ENCODE measurements around the gene LYPD6B.

LYPD6B gene

GRCh38 chr2:149112713-149113112 is 74.2 kb downstream of the LYPD6B start:
- FAIRE-seq = no peak
- TF ChIP-seq POLR2A (IDR thresholded peaks at IDR 0.05; ENCODE audit: low read depth, low read length) = no peak
- no peak for DNase-seq (ENCODE audit: insufficient read length, low spot score)

DNA sequence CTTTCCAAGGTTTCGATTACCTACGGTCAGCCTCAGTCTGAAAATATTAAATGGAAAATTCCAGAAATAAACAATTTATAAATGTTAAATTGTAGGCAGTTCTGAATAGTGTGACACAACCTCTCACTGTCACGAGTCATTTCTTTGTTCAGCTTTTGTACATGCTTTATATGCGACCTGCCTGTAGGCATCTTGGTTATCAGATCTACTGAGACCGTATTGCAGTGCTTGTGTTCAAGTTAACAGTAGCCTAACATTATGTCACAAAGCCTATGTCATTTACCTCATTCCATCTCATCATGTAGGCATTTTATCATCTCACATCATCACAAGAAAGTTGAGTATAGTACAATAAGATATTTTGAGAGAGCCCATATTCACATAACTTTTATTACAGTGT is 77.3 kb downstream of the LYPD6B start:
- FAIRE-seq = no peak
- no peak for DNase-seq (ENCODE audit: insufficient read length, low spot score)
- no peak for TF ChIP-seq POLR2A (IDR thresholded peaks at IDR 0.05; ENCODE audit: low read depth, low read length)

DNA sequence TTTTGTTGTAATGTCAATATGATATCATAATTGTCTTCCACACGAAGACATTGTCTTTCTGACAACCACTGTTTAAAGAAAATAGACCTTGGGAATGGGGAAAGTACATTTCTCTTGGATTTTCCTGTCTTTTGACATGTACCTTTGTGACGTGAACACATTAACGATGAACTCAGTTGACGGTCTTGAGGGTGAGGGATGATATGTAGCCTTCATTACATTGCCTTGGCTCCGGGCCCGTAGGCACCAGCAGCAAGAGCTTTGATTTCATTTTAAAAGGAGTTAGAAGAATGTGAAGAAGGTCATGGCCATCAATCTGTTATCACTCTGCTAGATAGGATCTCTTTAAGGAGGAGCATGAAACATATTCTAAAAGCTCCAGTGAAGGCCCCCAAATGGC is 80.9 kb downstream of the LYPD6B start:
- TF ChIP-seq POLR2A (IDR thresholded peaks at IDR 0.05; ENCODE audit: low read depth, low read length) = no peak
- DNase-seq (ENCODE audit: insufficient read length, low spot score) (no peak), FAIRE-seq (no peak)

DNA sequence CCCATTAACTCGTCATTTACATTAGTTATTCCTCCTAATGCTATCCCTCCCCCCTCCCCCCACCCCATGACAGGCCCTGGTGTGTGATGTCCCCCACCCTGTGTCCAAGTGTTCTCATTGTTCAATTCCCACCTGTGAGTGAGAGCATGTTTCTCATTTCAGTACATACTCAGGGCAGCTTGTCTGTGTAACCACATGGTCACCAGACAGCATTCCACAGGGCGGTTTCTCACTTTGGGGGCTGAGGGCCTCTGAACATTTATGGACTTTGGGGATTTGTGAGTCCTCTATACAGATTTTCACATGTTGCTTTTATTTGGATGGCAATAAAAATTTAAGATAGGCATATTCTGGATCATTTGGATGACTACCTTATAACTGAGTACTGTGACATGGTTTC is 84.0 kb downstream of the LYPD6B start:
- DNase-seq (ENCODE audit: insufficient read length, low spot score) (no peak), FAIRE-seq (no peak)
- TF ChIP-seq POLR2A (IDR thresholded peaks at IDR 0.05; ENCODE audit: low read depth, low read length) = no peak

GRCh38 chr2:149125031-149125725 is 86.7 kb downstream of the LYPD6B start:
- TF ChIP-seq POLR2A (IDR thresholded peaks at IDR 0.05; ENCODE audit: low read depth, low read length) = no peak
- DNase-seq (ENCODE audit: insufficient read length, low spot score) = no peak
- FAIRE-seq = no peak

DNA sequence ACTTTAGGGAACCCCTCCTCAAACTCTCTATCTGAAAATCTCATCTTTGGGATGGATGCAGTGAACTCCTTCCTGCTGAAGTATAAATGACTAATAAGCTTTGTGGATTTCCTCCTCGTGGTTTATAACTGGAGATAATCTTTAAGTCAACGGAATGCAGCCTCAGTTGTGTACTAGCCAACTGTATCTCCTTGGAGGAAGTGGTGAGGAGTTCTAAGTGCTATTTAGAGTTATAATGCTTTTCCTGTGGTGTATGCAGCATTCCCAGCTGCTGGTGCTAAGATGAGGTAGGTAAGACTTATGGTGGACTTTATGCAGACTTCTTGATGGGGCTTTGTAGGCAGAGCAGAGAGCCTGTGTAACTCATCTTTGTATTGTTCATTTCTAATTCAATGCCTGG is 90.9 kb downstream of the LYPD6B start:
- DNase-seq (ENCODE audit: insufficient read length, low spot score) (no peak), FAIRE-seq (no peak)
- no peak for TF ChIP-seq POLR2A (IDR thresholded peaks at IDR 0.05; ENCODE audit: low read depth, low read length)

- TF ChIP-seq POLR2A (IDR thresholded peaks at IDR 0.05; ENCODE audit: low read depth, low read length) = no peak
- DNase-seq (ENCODE audit: insufficient read length, low spot score) = no peak
- no peak for FAIRE-seq
These were observed 93.8 kb downstream of the LYPD6B start for GRCh38 chr2:149132339-149132738.

GRCh38 chr2:149132901-149133300 is 94.4 kb downstream of the LYPD6B start:
- TF ChIP-seq POLR2A (IDR thresholded peaks at IDR 0.05; ENCODE audit: low read depth, low read length) = no peak
- FAIRE-seq (no peak), DNase-seq (ENCODE audit: insufficient read length, low spot score) (no peak)

DNA sequence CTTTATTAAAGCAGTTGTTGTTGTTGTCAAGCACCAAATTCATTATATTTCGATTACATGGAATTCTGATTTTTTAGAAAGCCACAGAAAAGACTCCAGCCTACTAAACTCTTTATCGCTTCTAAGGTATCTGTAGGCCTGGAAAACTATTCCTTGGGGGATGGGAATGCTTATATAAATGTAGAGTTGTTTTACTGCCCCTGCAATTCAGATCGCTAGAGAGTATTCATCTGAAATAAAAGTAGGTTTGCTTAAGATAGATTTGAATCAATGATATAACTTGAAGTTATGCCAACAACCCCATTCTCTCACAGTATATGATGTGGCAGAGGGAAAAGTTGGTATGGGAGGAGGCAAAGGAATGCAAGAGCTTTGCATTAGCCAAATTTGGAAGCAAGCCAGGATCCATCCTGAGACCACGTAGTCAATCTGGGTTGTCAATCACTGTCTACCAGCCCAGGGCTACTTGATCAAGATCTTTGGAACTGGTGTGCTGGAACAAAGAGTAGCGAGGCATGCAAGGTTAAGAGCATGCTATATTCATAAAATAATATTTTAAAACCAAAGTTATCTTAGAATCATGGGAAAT is 95.9 kb downstream of the LYPD6B start:
- DNase-seq (ENCODE audit: insufficient read length, low spot score) = no peak
- FAIRE-seq = no peak
- no peak for TF ChIP-seq POLR2A (IDR thresholded peaks at IDR 0.05; ENCODE audit: low read depth, low read length)

DNA sequence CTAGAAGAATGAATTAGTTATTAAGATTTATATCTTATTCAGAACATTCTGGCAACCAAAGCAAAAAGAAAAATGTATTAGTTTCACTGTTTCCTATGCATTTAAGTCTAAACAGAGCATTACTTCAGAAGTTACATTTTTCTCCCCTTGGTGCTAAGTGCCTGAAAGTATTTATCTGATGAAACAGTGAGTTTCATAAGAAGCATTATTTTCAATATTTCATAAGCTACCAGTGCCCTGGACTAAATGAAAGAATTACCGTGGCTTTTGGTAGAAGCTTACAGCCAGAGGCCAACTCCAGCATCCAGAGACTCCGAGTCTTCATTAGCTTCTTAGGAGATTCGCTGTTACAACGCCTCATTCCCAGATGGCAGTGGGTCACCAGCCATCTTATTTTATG is 97.6 kb downstream of the LYPD6B start:
- FAIRE-seq (no peak), DNase-seq (ENCODE audit: insufficient read length, low spot score) (no peak)
- no peak for TF ChIP-seq POLR2A (IDR thresholded peaks at IDR 0.05; ENCODE audit: low read depth, low read length)

DNA sequence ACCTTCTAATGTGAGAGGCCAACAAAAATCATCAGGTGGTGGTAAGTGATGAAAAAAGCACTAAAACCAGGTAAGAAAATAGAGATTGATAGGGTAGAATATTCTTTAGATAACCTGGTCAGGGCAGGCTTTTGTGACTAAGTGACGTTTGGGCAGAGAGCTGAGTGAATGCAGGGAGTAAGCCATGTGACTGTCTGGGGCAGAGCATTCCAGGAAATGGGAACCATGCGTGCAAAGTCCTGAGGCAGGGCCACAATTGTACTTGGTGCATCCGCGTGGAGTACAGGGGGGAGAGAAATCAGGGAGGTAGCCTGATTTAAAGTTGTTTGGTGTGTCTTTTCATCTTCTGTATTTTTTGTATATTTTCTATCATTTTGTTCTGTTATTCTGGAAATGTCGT is 102.5 kb downstream of the LYPD6B start:
- DNase-seq (ENCODE audit: insufficient read length, low spot score) (no peak), FAIRE-seq (no peak)
- no peak for TF ChIP-seq POLR2A (IDR thresholded peaks at IDR 0.05; ENCODE audit: low read depth, low read length)

DNA sequence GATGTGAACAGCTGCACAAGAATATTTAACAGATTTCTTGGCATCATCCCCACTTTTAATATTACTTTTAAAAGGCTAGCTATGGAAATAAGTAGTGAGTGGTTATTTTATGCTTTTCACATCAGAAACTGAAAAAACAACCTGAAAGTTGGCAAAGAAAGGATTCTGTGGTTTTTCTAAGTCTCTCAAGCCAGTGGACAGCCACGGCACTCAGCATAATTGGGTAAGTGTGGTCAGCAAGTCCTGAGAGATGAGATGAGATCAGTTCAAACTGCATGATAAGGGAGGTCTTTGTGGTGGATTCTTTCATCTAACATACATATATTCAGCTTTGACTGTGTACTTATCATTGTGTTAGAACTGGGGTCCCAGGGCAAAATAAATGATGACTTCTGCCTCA is 105.2 kb downstream of the LYPD6B start:
- DNase-seq (ENCODE audit: insufficient read length, low spot score) = no peak
- TF ChIP-seq POLR2A (IDR thresholded peaks at IDR 0.05; ENCODE audit: low read depth, low read length) = no peak
- no peak for FAIRE-seq

DNA sequence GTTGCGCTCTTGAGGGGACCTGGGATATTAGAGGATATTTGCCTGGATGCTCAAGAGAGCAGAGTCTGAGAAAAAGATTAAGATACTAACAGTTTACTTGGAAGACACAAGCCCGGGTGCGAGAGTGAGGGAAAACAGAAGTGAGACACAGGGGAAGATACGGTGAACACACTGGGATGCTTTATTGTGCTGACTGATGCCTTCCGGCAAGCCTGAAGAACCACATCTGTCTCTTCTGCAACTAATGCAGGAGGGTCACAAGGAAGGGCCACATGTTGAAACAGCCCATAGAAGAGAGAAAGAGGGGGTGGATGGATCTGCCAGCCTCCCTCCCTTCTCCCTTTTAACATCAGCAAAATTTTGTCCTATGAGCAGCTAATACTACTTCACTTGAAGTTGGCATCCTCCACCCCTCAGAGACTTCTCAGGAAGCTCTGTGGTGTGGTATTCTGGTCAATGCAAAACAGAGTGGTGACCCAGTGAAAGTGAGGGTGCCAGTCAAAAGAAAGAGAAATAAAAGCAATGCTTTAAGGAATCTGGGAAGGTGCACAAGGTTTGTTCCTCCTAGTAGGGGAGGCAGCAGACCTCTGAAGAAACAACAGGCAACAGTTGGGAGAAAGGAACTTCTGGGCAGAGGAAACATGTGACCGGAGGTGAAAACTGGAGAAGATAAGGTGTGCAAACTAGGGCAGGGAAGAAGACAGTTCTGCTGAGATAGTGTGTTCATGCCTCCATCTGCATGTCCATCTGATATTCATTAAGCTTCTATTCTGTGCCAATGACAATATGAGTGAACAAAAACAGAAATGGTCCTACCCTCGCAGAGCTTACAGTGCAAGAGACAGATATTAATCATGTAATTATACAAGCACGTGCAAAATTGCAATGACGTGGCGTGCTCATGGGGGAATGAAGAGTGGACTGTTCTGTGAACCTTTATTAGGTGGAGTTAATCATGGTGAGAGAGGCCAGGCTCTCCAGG is 107.1 kb downstream of the LYPD6B start:
- FAIRE-seq = no peak
- no peak for TF ChIP-seq POLR2A (IDR thresholded peaks at IDR 0.05; ENCODE audit: low read depth, low read length)
- DNase-seq (ENCODE audit: insufficient read length, low spot score) = no peak

DNA sequence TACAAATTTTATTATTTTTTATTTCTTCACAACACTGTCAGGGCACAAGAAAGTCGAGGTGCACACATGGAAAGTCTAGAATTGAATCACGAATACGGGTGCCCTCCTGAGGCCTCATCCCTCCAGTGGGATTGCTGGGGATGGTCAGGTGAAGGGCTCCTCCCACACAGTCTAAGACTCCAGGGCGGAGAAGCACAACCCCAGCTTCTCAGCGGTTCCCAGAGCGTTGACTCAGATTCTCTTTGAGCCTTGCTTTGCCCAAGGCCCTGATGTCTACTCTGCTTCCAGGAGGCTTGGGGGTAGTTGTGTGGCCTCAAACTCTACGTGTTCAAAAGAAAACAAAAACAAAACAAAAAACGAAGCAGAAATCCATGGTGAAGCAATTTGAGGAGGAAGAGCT is 108.4 kb downstream of the LYPD6B start:
- FAIRE-seq (no peak), DNase-seq (ENCODE audit: insufficient read length, low spot score) (no peak)
- no peak for TF ChIP-seq POLR2A (IDR thresholded peaks at IDR 0.05; ENCODE audit: low read depth, low read length)
